ENCODE data around the gene SBNO2.
"Not testable (repeated sequence)": the region's sequence is repeated elsewhere in the genome, so short reads cannot be mapped to it uniquely, and the experiment has no call there.

SBNO2 gene

DNA sequence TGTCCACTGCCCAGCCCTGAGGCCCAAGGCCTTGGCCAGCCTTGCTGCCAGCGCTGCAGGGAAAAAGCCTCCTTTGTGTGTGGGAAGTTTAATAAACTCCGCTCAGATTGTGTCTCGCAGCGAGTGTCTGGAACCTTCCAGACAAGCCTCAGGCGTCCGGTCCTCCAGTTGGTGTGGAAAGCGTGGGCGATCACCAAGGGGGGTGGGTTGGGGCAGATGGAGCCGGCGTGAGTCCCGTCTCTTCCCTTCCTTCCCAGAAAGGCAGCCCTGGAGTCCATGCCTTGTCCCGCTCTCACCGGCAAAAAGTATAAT lies 36.1 kb upstream of the SBNO2 start:
- no peak for DNase-seq (ENCODE audit: low read depth in 1 of 2, low spot score in 1 of 2)

DNA sequence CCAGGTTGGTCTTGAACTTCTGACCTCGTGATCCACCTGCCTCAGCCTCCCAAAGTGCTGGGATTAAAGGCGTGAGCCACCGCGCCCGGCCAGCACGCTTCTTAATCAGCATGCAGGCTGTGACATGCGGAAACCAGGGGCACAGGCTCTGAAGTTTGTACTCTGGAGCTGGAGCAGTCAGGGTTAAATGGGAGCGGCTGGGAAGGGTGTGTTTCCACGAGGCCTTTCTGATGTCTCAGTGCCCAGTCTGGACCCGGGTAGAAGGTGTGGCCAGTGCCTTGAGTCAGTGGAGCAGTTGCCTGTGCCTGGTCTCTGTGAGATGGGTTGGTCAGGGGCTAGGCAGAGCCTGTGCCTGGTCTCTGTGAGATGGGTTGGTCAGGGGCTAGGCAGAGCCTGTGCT lies 34.8 kb upstream of the SBNO2 start:
- not testable (repeated sequence) for DNase-seq (ENCODE audit: low read depth in 1 of 2, low spot score in 1 of 2)

DNA sequence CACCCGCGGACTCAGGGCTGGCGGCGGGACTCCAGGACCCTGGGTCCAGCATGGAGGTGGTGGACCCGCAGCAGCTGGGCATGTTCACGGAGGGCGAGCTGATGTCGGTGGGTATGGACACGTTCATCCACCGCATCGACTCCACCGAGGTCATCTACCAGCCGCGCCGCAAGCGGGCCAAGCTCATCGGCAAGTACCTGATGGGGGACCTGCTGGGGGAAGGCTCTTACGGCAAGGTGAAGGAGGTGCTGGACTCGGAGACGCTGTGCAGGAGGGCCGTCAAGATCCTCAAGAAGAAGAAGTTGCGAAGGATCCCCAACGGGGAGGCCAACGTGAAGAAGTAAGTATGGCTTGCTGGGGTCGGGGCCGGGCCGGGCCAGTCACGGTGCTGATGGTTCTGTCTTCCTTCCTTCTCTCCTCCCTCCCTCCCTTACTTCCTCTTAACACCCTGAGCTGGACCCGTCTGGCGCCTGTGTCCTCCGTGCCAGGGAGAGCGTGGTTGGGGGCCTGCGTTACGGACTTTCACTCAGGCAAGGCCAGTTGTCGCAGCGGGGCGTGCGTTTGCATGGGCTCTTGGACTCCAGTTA lies 32.9 kb upstream of the SBNO2 start:
- DNase-seq (ENCODE audit: low read depth in 1 of 2, low spot score in 1 of 2), result no peak

DNA sequence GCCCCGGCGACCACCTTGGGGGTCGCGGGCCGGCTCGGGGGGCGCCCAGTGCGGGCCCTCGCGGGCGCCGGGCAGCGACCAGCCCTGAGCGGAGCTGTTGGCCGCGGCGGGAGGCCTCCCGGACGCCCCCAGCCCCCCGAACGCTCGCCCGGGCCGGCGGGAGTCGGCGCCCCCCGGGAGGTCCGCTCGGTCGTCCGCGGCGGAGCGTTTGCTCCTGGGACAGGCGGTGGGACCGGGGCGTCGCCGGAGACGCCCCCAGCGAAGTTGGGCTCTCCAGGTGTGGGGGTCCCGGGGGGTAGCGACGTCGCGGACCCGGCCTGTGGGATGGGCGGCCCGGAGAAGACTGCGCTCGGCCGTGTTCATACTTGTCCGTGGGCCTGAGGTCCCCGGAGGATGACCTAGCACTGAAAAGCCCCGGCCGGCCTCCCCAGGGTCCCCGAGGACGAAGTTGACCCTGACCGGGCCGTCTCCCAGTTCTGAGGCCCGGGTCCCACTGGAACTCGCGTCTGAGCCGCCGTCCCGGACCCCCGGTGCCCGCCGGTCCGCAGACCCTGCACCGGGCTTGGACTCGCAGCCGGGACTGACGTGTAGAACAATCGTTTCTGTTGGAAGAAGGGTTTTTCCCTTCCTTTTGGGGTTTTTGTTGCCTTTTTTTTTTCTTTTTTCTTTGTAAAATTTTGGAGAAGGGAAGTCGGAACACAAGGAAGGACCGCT lies 32.2 kb upstream of the SBNO2 start:
- no peak for DNase-seq (ENCODE audit: low read depth in 1 of 2, low spot score in 1 of 2)

- DNase-seq (ENCODE audit: low read depth in 1 of 2, low spot score in 1 of 2), result peak; percentile 98 to 99
Measured at GRCh38 chr19:1205114-1206099, 31.3 kb upstream of the SBNO2 start, which contains the start of gene STK11. STK11 (plus strand) TSS chr19:1205778; CDS start chr19:1206914, 1,136 bp downstream.

- not testable (repeated sequence) for DNase-seq (ENCODE audit: low read depth in 1 of 2, low spot score in 1 of 2)
Measured at GRCh38 chr19:1200614-1201013, 26.5 kb upstream of the SBNO2 start.

GRCh38 chr19:1199531-1199930 lies 25.5 kb upstream of the SBNO2 start:
- no peak for DNase-seq (ENCODE audit: low read depth in 1 of 2, low spot score in 1 of 2)

- peak in 1 of 2 donors; percentile 52 for DNase-seq (ENCODE audit: low read depth in 1 of 2, low spot score in 1 of 2)
Measured at GRCh38 chr19:1189419-1189818, 15.4 kb upstream of the SBNO2 start.

GRCh38 chr19:1183543-1184172 lies 9.6 kb upstream of the SBNO2 start:
- no peak for DNase-seq (ENCODE audit: low read depth in 1 of 2, low spot score in 1 of 2)

DNA sequence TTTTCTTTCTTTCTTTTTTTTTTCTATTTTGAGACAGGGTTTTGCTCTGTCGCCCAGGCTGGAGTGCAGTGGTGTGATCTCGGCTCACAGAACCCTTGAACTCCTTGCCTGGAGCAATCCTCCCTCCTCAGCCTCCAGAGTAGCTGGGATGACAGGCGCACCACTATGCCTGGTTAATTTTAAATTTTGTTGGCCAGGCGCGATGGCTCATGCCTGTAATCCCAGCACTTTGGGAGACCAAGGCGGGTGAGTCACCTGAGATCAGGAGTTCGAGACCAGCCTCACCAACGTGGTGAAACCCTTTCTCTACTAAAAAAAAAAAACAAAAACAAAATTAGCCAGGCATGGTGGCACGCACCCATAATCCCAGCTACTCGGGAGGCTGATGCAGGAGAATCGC lies 8.7 kb upstream of the SBNO2 start:
- no peak for DNase-seq (ENCODE audit: low read depth in 1 of 2, low spot score in 1 of 2)

DNA sequence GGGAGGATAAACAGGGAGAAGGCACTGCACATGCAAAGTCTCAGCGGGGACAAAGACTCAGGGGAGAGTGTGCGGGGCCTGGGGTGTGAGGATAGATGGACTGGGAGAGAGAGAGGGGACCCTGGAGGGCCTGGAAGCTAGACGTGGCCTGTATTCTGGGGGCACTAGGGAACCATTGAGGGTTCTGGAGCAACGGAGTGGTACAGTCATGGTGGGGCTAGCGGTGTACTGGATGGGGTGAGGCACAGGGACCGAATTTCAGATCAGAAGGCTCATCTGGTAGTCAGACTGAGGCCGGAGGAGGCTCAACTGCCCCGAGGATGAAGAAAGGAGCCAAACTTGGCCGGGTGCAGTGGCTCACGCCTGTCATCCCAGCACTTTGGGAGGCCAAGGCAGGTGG lies 8.0 kb upstream of the SBNO2 start:
- no peak for DNase-seq (ENCODE audit: low read depth in 1 of 2, low spot score in 1 of 2)

GRCh38 chr19:1181606-1182005 lies 7.5 kb upstream of the SBNO2 start:
- no peak for DNase-seq (ENCODE audit: low read depth in 1 of 2, low spot score in 1 of 2)

DNA sequence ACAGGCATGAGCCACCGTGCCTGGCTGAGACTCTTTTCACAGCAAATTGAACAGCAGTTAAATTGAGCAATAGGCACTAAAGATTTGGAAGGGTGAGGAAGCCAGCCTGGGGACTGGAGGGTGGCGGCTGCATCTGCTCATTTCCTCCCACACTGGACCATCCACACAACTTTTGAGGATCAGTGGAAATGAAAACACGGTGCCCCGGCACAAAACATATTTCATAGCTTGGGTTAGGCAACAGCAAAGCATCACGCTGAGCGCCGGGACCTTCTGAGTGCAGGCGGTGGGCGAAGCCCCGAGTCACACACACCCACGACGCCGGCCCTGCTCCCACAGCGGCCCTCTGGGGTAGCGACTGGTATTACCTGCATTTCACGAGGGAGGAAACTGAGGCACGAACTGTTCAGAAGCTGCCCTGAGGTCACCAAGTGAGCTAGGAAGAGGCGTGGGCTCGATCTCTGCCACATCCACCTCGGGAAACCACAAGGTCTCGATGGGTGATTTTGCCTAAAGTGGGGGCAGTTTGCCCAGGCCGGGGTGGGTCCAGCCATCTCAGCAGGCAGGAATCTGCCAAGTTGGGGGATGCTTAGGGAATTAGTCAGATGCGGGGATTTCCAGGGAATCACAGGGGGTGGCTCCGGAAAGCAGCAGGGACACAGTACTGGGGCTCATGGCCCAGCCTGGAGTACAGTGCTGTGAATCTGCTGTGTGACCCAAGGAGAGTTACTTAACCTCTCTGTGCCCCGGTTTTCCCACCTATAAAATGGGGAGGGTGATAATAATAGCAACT lies 3.5 kb upstream of the SBNO2 start:
- DNase-seq (ENCODE audit: low read depth in 1 of 2, low spot score in 1 of 2), result no peak

DNA sequence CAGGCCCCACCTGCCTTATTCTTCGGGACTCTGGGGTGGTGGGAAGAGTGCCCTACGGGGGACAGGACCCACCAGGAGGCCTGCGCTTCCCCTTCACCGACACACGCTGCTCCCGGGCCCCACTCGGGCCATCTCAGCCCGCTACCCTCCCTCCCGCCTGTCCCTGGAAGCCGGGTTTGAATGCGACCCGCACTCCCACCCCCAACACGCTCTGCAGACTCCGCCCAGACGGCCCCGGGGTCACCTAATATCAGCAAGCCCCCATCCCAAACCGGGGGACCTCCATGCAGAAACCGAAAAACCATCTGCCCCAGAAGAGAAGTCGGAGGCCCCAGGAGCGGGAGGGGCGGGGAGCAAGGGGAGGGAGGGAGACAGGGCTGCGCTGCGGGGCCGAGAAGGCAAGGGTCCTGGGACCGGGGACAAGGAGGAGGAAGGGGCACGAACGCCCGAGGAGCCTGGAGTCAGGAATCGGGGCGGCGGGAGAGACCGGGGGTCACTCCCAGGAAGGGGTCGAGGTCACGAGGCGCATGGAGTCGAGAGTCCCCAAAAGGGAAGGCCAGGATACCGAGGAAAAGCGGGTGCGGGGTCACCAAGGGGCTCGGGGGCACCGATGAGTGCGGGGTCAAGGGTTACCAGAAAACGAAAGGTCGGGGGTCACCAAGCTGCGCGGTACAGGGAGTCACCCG lies 766 bp downstream of the SBNO2 start:
- no peak for DNase-seq (ENCODE audit: low read depth in 1 of 2, low spot score in 1 of 2)

DNA sequence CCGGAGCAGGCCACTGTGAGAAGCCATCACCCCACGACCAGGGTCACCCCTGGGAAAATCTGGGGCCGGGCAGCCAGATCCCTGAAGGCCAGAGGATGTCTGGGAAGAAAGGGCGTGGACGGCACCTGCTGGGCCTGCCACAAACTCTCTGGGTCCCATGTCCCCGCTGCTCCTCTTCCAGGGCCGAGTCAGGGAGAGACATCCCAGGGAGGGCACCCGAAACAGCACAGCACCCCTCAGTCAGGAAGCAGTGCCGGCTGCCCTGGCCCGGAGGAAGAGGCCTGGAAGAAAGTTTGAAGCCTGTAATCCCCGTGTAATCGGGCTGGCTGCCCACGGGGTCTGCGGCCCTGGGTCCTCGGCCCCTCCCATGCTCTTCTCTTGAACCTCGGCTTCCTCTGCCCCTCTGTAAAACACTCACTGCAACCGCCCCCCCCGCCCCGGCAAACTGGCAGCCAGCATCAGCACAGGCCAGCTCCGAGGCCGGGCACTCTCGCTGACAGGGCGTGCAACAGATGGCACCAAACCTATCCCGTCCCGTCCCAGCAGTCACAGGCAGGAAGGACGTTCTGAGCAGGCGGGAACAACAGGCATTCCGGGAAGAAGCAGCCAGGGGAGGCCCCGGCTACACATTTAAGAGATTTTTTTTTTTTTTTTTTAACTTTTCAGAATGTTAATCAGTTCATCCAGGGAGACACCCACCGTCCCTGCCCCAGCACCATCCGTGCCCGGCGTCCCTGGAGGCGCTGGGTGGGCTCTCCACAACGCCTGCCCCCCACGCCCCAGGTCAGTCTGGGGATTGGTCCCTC lies 1.5 kb downstream of the SBNO2 start:
- no peak for DNase-seq (ENCODE audit: low read depth in 1 of 2, low spot score in 1 of 2)

DNA sequence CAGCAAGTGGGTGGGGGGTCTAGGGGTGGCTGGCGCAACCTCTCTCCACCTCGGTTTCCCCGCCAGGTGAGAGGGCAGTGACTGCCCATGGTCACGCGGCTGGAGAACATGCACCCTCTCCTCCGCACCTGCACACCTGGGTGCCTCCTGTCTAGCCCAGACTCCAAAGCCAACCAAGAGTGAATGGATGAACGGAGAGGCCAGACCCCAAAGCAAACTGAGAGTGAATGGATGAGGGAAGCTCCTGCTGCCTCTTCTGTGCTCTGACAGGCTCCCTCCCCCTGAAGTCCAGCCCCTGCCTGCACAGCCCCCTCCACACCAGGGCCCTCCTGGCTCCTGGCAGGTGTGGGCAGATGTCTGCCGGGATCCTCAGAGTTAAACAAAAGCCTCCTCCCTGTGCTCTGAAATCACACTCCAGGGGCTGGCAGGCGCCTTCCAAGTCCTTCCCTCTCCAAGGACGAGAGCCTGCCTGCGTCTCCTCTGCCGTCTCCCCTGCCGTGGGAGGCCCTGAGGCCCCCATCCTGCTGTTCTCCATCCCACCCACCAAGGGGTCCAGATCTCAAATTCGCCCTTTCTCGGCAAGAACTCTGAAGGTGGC lies 2.2 kb downstream of the SBNO2 start:
- DNase-seq (ENCODE audit: low read depth in 1 of 2, low spot score in 1 of 2), result no peak

DNA sequence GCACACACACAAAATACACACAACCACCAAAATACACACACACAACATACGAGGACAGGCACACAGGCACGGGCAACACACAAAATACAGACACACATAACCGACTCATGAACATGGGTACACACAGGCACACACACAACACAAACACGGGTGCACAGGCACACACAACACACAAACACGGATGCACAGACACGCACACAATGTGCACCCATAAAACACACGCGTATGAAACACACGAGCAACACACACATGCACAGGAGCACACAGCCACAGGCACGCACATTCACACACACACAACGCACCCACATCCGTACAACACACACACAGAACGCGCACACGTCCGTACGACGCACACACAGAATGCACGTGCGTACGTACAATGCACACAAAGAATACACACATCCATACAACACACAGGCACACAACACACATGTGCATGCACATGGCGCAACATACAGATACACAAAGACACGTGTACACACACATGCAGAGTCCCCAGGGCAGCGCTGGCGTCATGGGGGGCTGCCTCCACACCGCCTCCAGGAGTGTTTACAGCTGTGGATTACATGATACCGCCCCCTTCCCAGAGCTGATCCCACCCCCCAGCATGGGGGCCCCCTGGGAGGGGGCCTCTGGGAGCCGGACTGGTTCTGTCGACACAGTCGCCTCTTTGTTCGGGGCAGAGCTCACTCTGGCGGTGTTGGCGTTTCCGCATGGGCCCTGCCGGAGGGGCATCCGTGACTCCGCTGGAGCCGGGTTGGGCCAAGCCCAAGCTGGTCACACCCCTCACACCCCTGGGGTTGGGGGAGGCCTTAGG lies 2.9 kb downstream of the SBNO2 start:
- no peak for DNase-seq (ENCODE audit: low read depth in 1 of 2, low spot score in 1 of 2)

All from activated CD4-positive, alpha-beta T cell treated with anti-CD3 and anti-CD28 coated beads, Interleukin-2, amount 50 U/mL, for 24 hours (primary cell).